GM11168 (cell line): ENCODE results near the gene SLC24A3.

Experiments
- in situ Hi-C: fragments of 300-500 bp; cut with MboI; formaldehyde crosslinking; loops from one replicate; pipeline ENCODE4 v1.12.0; 2022; ENCODE audit warnings: low sequenced_read_pairs; ENCODE audit not compliant: unreplicated experiment

Gene SLC24A3

GRCh38 chr20:19375801-19376200 lies 163.4 kb downstream of the SLC24A3 start:
- in situ Hi-C loops: no loop called here

GRCh38 chr20:19376451-19377229 lies 164.2 kb downstream of the SLC24A3 start:
- in situ Hi-C loops: no loop called here

GRCh38 chr20:19378058-19378457 lies 165.6 kb downstream of the SLC24A3 start:
- in situ Hi-C loops: no loop called here

GRCh38 chr20:19380211-19380610 lies 167.8 kb downstream of the SLC24A3 start:
- in situ Hi-C loops: no loop called here

GRCh38 chr20:19381947-19382346 lies 169.5 kb downstream of the SLC24A3 start:
- in situ Hi-C loops: no loop called here

GRCh38 chr20:19382386-19383340 lies 170.2 kb downstream of the SLC24A3 start:
- in situ Hi-C loops: no loop called here

GRCh38 chr20:19384940-19385339 lies 172.5 kb downstream of the SLC24A3 start:
- in situ Hi-C loops: no loop called here

GRCh38 chr20:19387251-19387650 lies 174.8 kb downstream of the SLC24A3 start:
- in situ Hi-C loops: no loop called here

GRCh38 chr20:19392344-19393130 lies 180.1 kb downstream of the SLC24A3 start:
- in situ Hi-C loops: no loop called here

- in situ Hi-C loops: no loop called here
These were observed 184.1 kb downstream of the SLC24A3 start for GRCh38 chr20:19396460-19397081.

- in situ Hi-C loops: no loop called here
These were observed 184.8 kb downstream of the SLC24A3 start for GRCh38 chr20:19397226-19397625.

- in situ Hi-C loops: no loop called here
These were observed 185.2 kb downstream of the SLC24A3 start for GRCh38 chr20:19397666-19398065.

GRCh38 chr20:19401096-19401495 lies 188.7 kb downstream of the SLC24A3 start:
- in situ Hi-C loops: no loop called here

- in situ Hi-C loops: no loop called here
These were observed 191.1 kb downstream of the SLC24A3 start for GRCh38 chr20:19403549-19403948.

- in situ Hi-C loops: no loop called here
These were observed 192.4 kb downstream of the SLC24A3 start for GRCh38 chr20:19404826-19405225.

- in situ Hi-C loops: no loop called here
These were observed 193.5 kb downstream of the SLC24A3 start for GRCh38 chr20:19405958-19406357.

- in situ Hi-C loops: no loop called here
These were observed 193.9 kb downstream of the SLC24A3 start for GRCh38 chr20:19406381-19406780.

- in situ Hi-C loops: no loop called here
These were observed 194.8 kb downstream of the SLC24A3 start for GRCh38 chr20:19407196-19407595.

GRCh38 chr20:19407736-19408135 lies 195.3 kb downstream of the SLC24A3 start:
- in situ Hi-C loops: no loop called here

- in situ Hi-C loops: no loop called here
These were observed 196.5 kb downstream of the SLC24A3 start for GRCh38 chr20:19408971-19409370.
